Lung microvascular endothelial cell (primary cell): ENCODE results near the gene DTL. TPM values are rescaled to one million over a fixed set of nuclear protein-coding genes. Genes with fewer than 3 reads are reported as not detected.
"Not testable (repeated sequence)": the region's sequence is repeated elsewhere in the genome, so short reads cannot be mapped to it uniquely, and the experiment has no call there.

ENCODE experiments used
- DNase-seq, 2 donors: peaks; one replicate each; pipeline versions ENCODE4 v3.0.0 to v3.0.0-alpha.2; 2010; ENCODE audit warnings: low read depth in 2 of 2
- total RNA-seq: library from RNA; depleted of rRNA; stranded (reverse); fragments of >200 nt; gene quantifications from 2 replicates; pipeline ENCODE4 v1.2.1, GENCODE V29; 2014

DTL gene
- 4.0 and 13.9 TPM in 2 replicates for total RNA-seq

GRCh38 chr1:212035123-212035834 lies at the start of gene DTL, which contains the start of gene INTS7:
TSS of gene DTL (plus strand) at chr1:212035748. CDS start at chr1:212035891, 143 bp downstream.
TSS of gene INTS7 (minus strand) at chr1:212035557. CDS start at chr1:212035437, 120 bp downstream.
- peak; percentile 99 for DNase-seq

DNA sequence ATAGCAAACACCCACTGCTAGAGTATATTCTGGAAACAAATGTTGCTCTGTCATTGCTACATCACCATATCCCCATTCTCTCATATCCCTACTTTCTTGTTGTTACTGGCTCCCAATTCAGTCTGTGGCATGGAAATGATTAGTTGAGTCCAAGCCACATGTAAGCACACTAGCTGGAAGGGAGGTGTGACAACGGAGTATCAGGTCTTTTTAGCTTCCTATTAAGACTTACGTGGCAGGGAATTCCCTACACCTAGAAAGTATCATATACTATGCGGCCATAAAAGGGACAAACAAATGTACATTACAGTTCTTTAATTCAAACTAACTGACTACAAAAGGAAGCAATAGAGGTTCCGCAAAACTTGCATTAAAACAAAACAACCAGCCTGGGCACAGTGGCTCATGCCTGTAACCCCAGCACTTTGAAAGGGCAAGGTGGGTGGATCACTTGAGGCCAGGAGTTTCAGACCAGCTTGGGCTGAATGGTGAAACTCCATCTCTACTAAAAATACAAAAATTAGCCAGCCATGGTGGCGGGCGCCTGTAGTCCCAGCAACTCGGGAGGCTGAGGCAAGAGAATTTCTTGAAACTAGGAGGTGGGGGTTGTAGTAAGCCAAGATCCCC lies 48.8 kb upstream of the DTL start:
- no peak for DNase-seq

DNA sequence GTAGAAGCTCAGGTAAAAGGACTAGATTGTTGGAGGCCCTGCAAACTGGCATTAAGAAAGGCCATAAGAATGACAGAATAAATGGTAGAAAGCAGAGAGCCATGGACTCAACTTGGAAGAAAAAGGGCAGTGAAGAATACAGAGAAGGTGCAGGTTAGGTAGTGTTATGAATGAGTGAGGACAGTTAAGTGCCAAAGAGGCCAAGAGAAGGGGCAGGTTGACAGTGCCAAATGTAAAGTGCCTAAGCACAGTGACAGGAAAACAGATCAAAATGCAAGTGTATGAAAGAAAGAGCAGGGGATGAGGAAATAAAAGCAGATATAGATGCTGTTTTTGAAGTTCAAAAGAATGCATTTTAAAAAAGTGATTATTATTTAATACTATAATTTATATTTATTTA lies 43.9 kb upstream of the DTL start:
- no peak for DNase-seq

DNA sequence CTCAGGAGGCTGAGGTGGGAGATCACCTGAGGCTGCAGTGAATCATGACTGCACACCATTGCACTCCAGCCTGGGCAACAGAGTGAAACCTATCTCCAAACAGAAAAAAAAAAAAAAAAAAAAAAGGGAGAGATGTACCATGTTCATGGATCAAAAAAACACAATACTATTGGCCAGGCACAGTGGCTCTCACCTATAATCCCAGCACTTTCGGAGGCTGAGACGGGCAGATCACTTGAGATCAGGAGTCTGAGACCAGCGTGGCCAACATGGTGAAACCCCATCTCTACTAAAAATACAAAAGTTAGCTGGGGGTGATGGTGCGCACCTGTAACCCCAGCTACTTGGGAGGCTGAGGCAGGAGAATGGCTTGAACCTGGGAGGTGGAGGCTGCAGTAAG lies 38.1 kb upstream of the DTL start:
- DNase-seq = not testable (repeated sequence)

- no peak for DNase-seq
These were observed 33.0 kb upstream of the DTL start for GRCh38 chr1:212002536-212002935.

- no peak for DNase-seq
These were observed 30.5 kb upstream of the DTL start for GRCh38 chr1:212004895-212005608.

GRCh38 chr1:212007178-212007577 lies 28.4 kb upstream of the DTL start:
- DNase-seq = no peak

GRCh38 chr1:212007886-212008285 lies 27.7 kb upstream of the DTL start:
- DNase-seq = no peak

DNA sequence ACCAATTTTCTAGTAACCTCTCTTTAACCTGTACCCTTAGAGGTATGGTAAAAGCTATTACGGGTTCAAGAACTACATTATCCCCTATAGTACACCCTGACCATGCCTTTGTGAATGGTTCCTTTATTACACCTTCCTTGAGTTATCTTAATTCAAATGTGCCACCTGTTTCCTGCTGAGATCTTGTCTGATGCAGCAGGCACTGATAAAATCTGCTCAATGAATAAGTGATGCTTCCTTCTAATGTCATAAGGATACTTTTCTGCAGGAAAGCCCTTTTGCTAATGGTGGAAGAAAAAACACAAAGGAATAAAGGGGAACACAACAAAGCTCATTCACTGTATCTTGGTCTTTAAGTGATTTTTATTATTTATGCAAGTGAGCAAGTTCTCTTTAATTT lies 26.0 kb upstream of the DTL start:
- DNase-seq = no peak

DNA sequence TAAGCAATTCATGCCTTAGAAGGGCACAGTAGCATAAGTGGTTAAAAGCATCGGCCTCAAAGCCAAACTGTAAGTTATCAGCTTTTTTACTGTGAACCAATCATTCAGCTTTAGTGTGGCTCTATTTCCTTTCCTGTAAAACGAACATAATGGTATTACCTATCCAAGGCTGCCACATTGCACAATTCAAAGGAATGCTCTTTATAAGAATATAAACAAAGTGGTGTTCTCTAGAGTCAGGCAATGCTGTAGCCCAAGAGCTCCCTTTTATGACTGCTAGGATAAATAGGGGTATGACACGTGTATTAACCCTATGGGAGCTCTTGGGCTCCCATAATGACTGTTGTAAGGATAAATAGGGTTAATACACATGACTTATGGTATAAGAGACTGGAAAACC lies 25.5 kb upstream of the DTL start:
- no peak for DNase-seq

GRCh38 chr1:212012034-212012740 lies 23.4 kb upstream of the DTL start:
- peak; percentile 77 to 85 for DNase-seq

DNA sequence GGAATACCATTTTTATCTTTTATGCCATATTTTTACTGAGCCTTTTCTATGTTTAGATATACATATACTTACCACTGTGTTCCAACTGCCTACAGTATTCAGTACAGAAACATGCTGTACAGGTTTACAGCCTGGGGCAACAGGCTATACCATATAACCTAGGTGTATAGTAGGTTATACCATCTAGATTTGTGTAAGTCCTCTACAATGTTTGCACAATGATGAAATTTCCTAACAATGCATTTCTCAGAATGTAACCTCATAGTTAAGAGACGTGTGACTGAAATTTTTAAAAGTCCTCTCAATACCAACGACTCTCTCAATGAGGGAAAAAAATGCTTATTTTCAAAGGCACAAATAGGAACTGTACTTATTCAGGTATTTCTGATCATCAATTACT lies 21.9 kb upstream of the DTL start:
- no peak for DNase-seq

- no peak for DNase-seq
These were observed 14.6 kb upstream of the DTL start for GRCh38 chr1:212020975-212021374.

DNA sequence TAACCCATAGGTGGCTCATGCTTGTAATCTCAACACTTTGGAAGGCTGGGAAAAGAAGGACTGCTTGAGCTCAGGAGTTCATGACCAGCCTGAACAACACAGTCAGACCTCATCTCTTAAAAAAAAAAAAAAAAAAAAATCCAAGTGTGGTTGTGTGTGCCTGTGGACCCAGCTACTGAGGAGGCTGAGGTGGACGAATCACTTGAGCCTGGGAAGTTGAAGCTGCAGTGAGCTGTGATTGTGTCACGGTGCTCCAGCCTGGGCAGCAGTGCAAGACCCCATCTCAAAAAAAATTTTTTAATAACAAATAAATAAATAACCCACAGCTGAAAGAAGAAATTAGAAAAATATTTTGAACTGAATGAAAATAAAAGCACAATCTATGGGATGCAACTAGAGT lies 14.0 kb upstream of the DTL start:
- no peak for DNase-seq

DNA sequence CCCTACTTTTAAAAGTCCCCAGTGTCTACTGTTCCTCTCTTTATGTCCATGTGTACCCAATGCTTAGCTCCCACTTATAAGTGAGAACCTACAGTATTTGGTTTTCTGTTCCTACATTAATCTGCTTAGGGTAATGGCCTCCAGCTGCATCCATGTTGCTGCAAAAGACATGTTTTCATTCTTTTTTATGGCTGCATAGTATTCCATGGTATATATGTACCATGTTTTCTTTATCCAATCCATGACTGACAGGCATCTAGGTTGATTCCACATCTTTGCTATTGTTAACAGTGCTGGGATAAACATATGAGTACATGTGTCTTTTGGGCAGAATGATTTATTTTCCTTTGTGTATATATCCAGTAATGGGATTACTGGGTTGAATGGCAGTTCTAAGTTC lies 12.6 kb upstream of the DTL start:
- not testable (repeated sequence) for DNase-seq

DNA sequence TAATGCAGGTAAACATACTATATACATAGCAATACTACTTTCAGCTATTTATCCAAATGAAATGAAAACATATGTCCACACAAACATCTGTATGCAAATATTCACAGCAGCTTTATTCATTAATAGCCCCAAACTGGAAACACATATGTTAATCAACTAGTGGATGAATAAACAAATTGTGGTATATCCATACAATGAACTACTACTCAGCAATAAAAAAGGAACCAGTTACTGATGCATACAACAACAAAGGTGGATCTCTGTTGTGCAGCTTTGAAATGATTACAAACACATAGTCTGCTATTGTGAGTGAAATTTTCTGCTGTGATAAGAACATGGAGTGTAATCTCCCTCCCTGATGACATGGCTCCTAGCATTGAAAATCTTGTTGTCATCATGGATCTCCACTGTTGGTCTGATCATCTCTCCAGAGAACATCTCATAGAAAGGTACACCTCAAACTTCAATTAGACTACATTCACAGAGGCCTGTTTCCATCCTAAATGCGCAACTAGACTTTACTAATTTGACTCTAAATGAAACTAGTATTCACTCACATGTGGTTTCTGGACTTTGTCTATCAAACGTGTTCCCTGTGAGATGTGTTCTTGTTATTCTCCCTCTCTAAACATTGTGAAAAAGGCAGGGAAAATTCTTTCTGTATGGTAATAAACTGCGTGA lies 10.9 kb upstream of the DTL start:
- no peak for DNase-seq

DNA sequence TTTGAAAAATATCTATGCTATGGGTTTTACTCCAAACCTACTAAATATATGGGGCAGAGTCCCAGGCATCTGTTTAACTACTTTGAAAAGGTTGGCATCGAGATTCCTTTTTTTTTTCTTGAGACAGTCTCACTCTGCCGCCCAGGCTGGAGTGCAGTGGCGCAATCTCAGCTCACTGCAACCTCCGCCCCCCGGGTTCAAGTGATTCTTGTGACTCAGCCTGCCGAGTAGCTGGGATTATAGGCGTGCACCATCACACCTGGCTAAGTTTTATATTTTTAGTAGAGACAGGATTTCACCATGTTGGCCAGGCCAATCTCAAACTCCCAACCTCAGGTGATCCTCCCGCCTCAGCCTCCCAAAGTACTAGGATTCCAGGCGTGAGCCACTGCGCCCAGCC lies 7.8 kb upstream of the DTL start:
- DNase-seq = not testable (repeated sequence)

GRCh38 chr1:212030936-212031528 lies 4.5 kb upstream of the DTL start:
- DNase-seq = peak; percentile 69 to 80

DNA sequence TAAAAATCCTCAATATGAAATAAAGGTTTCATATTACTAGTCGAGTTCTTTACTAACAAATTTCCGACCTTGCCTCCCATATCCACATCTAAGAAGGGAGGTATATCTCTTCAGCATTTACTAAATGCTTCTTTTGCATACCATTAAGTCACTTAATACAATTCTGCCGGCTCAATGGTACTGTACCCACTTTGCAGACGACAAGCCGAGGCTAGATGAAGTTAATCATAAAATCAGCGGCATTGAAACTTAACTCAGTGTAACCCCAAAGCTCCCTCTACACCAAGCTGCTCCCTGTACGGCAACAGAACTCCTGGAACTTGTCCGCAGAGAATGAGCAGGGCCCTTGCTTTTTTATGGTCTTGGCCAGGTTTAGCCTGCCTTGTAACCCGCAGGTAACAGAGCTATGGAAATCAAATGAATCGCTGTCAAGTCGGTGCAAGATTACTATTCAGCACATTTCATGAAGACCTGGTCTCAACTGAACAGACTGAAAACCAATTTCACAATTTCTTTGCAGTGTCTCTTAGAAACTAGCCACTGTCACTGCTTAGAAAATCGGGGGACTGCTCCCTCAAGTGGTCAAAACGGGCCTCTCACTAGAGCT lies 929 bp upstream of the DTL start:
- no peak for DNase-seq

DNA sequence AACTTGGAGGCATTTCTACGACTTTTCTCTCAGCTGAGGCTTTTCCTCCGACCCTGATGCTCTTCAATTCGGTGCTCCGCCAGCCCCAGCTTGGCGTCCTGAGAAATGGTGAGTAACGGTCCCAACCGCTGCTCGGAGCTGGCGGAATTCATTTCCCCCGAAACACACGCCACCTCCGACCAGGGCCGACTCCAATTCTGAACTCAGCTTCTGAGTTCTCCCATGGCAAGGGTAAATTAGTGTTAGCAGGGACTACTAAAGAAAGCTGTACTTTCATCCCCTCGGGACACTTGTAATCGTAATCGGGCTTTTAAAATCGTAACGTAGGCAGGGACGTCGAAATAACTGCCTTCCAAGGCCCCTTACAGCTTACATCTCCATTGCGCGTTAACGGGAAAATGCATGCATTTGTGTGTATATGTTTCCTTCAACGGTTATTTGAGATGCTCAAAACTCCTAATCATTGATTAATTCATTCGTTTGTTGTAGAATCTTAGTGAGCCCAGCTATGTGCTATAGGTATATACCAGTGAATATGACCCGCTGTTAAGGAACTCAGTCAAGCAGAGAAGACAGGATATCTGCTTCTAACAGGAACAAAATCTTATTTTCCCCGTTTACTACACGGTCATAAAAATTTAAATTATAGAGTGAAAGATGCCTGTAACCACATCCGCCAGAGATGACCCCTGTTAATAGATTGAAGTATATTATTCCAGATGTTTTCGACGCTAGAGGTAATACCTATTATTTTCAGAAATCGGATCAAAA lies 472 bp downstream of the DTL start:
- DNase-seq = no peak
